ENCODE measurements around the gene IMPA2.
"Not testable (repeated sequence)": the region's sequence is repeated elsewhere in the genome, so short reads cannot be mapped to it uniquely, and the experiment has no call there.

Gene IMPA2

DNA sequence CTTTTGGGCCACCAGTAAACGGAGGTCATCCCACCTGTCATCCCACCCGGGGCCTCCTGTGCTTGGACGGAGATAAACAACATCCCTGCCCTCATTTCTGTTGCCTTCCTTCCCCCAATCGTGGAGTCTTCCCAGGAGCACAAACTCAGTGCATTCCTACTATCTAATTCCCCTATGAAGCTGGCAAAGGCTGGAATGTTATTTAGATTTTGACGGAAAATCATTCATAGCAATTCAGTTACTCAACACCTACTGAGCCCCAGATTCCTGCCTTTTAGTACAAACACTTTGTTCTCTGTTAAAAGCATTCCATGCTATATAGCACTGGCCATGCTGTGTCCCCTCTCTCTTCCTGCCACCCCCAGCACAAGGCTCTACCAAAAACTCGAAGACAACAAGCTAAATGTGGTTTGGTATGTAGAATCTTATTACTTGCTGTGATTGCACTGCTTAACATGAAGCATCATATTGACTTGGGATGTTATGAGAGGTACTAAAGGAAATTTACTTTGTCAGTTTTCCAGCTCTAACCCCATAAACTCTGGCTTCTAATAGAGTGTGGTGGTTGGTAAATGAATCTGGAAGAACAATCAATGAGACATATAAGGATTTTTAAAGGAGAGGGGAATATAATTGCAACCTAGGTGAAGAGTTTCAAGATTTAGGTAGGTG, 32.3 kb upstream of the IMPA2 start:
- Histone ChIP-seq H3K36me3 (ENCODE audit: control insufficient read depth, insufficient read depth, low read length, severe bottlenecking) (no peaks in the 10 kb centered on the region), H3K4me3 (ENCODE audit: low read length) (peak overlapping the region; percentile 3), H3K4me1 (ENCODE audit: control insufficient read depth, insufficient read depth, low read length) (peaks cover 52% of the 10 kb centered on the region), H3K9me3 (ENCODE audit: control insufficient read depth, low read length) (no peaks in the 10 kb centered on the region), H3K9ac (ENCODE audit: low read length) (peak overlapping the region; percentile 44), H3K27me3 (replicated peaks; ENCODE audit: control insufficient read depth, insufficient read depth, low read length) (no peaks in the 10 kb centered on the region)
- peak; percentile 65 for DNase-seq (ENCODE audit: low read depth)

- H3K9me3 ChIP-seq (ENCODE audit: control insufficient read depth, low read length) = no peaks in the 10 kb centered on the region
- H3K36me3 ChIP-seq (ENCODE audit: control insufficient read depth, insufficient read depth, low read length, severe bottlenecking) = no peaks in the 10 kb centered on the region
- DNase-seq (ENCODE audit: low read depth) = no peak
- H3K9ac ChIP-seq (ENCODE audit: low read length) = no peak overlapping the region
- H3K27me3 ChIP-seq (replicated peaks; ENCODE audit: control insufficient read depth, insufficient read depth, low read length) = no peaks in the 10 kb centered on the region
- peaks cover 60% of the 10 kb centered on the region for H3K4me1 ChIP-seq (ENCODE audit: control insufficient read depth, insufficient read depth, low read length)
- H3K4me3 ChIP-seq (ENCODE audit: low read length) = no peak overlapping the region
Measured at GRCh38 chr18:11950824-11951223, 30.5 kb upstream of the IMPA2 start.

GRCh38 chr18:11951390-11951851, 29.9 kb upstream of the IMPA2 start:
- H3K4me1 ChIP-seq (ENCODE audit: control insufficient read depth, insufficient read depth, low read length) = peaks cover 54% of the 10 kb centered on the region
- no peaks in the 10 kb centered on the region for H3K27me3 ChIP-seq (replicated peaks; ENCODE audit: control insufficient read depth, insufficient read depth, low read length)
- H3K9me3 ChIP-seq (ENCODE audit: control insufficient read depth, low read length) = peaks cover 2% of the 10 kb centered on the region
- no peak overlapping the region for H3K9ac ChIP-seq (ENCODE audit: low read length)
- no peaks in the 10 kb centered on the region for H3K36me3 ChIP-seq (ENCODE audit: control insufficient read depth, insufficient read depth, low read length, severe bottlenecking)
- no peak for DNase-seq (ENCODE audit: low read depth)
- H3K4me3 ChIP-seq (ENCODE audit: low read length) = no peak overlapping the region

GRCh38 chr18:11953113-11953512, 28.2 kb upstream of the IMPA2 start:
- Histone ChIP-seq H3K27me3 (replicated peaks; ENCODE audit: control insufficient read depth, insufficient read depth, low read length) (no peaks in the 10 kb centered on the region), H3K4me3 (ENCODE audit: low read length) (no peak overlapping the region), H3K9me3 (ENCODE audit: control insufficient read depth, low read length) (peaks cover 16% of the 10 kb centered on the region), H3K4me1 (ENCODE audit: control insufficient read depth, insufficient read depth, low read length) (peaks cover 38% of the 10 kb centered on the region), H3K36me3 (ENCODE audit: control insufficient read depth, insufficient read depth, low read length, severe bottlenecking) (no peaks in the 10 kb centered on the region), H3K9ac (ENCODE audit: low read length) (no peak overlapping the region)
- no peak for DNase-seq (ENCODE audit: low read depth)

DNA sequence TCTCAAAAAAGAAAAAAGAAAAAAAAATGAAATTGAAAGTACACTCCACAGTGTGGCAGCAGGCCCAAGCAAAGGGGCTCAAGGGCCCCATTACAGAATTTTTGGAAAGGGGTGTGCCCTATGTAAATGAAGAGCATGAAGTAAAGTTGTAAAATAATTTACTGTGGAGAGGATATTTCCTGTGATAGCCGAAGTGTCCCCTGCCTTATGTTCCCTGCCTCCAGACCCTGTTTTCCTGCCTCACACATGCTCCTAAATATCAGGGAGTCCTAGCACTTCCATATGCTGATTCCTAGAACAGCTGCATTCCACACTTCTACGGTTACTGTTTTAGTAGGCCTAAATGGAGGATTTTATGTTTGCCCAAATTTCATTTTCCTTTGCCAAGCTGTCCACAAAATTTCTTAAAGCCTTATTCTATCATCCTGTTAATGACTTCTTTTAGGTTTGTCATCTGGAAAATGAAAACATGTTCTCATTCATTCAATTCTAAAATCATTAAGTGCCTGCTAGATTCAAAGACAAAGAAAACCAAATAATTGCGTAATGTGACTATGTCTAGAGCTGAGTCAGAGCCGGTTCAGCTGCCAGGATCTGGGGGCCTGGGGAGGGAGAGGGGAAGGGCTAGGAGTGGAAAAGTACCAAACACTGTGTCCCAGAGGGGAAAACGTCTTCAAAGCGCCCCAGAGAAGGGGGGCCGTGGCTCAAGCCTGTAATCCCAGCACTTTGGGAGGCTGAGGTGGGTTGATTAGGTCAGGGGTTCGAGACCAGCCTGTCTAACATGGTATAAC, 25.9 kb upstream of the IMPA2 start:
- DNase-seq (ENCODE audit: low read depth) = peak; percentile 80
- peaks cover 20% of the 10 kb centered on the region for H3K4me1 ChIP-seq (ENCODE audit: control insufficient read depth, insufficient read depth, low read length)
- H3K9me3 ChIP-seq (ENCODE audit: control insufficient read depth, low read length) = peaks cover 16% of the 10 kb centered on the region
- H3K27me3 ChIP-seq (replicated peaks; ENCODE audit: control insufficient read depth, insufficient read depth, low read length) = no peaks in the 10 kb centered on the region
- H3K4me3 ChIP-seq (ENCODE audit: low read length) = peak overlapping the region; percentile 68
- no peaks in the 10 kb centered on the region for H3K36me3 ChIP-seq (ENCODE audit: control insufficient read depth, insufficient read depth, low read length, severe bottlenecking)
- H3K9ac ChIP-seq (ENCODE audit: low read length) = peak overlapping the region; percentile 84

GRCh38 chr18:11956371-11957308, 24.7 kb upstream of the IMPA2 start:
- peak overlapping the region; percentile 33 for H3K4me3 ChIP-seq (ENCODE audit: low read length)
- peaks cover 16% of the 10 kb centered on the region for H3K9me3 ChIP-seq (ENCODE audit: control insufficient read depth, low read length)
- no peak overlapping the region for H3K9ac ChIP-seq (ENCODE audit: low read length)
- no peaks in the 10 kb centered on the region for H3K36me3 ChIP-seq (ENCODE audit: control insufficient read depth, insufficient read depth, low read length, severe bottlenecking)
- peaks cover 20% of the 10 kb centered on the region for H3K4me1 ChIP-seq (ENCODE audit: control insufficient read depth, insufficient read depth, low read length)
- DNase-seq (ENCODE audit: low read depth) = no peak
- H3K27me3 ChIP-seq (replicated peaks; ENCODE audit: control insufficient read depth, insufficient read depth, low read length) = no peaks in the 10 kb centered on the region

DNA sequence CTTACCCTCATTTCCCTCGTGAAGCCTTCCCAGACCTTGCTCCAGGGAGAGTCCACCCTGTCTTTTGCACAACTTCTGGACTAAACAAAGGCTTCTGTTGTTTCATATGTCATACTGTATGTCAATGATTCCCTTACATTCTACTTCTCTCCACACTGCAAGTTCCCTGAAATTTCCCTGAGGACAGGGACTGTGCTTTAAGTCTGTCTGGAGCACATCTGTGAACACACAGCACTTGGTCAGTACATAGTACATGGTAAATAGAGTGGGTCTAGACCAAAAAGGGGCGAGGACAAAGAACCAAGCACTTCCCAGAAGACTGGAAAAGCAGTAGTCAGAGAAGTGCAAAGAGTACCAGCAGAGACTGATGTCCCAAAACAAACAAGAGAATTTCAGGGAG, 23.7 kb upstream of the IMPA2 start:
- Histone ChIP-seq H3K27me3 (replicated peaks; ENCODE audit: control insufficient read depth, insufficient read depth, low read length) (no peaks in the 10 kb centered on the region), H3K9me3 (ENCODE audit: control insufficient read depth, low read length) (peaks cover 16% of the 10 kb centered on the region), H3K4me3 (ENCODE audit: low read length) (no peak overlapping the region)

GRCh38 chr18:11959651-11960050, 21.7 kb upstream of the IMPA2 start:
- Histone ChIP-seq H3K4me1 (ENCODE audit: control insufficient read depth, insufficient read depth, low read length) (peaks cover 23% of the 10 kb centered on the region), H3K9me3 (ENCODE audit: control insufficient read depth, low read length) (peaks cover 16% of the 10 kb centered on the region)
- H3K27me3 ChIP-seq (replicated peaks; ENCODE audit: control insufficient read depth, insufficient read depth, low read length); H3K9ac ChIP-seq (ENCODE audit: low read length); DNase-seq (ENCODE audit: low read depth); H3K36me3 ChIP-seq (ENCODE audit: control insufficient read depth, insufficient read depth, low read length, severe bottlenecking); H3K4me3 ChIP-seq (ENCODE audit: low read length): not testable (repeated sequence)

More for the DNA sequence above, 23.7 kb upstream of the IMPA2 start:
- H3K4me1 ChIP-seq (ENCODE audit: control insufficient read depth, insufficient read depth, low read length) = peaks cover 18% of the 10 kb centered on the region
- no peaks in the 10 kb centered on the region for H3K36me3 ChIP-seq (ENCODE audit: control insufficient read depth, insufficient read depth, low read length, severe bottlenecking)
- DNase-seq (ENCODE audit: low read depth) = no peak
- no peak overlapping the region for H3K9ac ChIP-seq (ENCODE audit: low read length)

- Histone ChIP-seq H3K4me1 (ENCODE audit: control insufficient read depth, insufficient read depth, low read length) (peaks cover 16% of the 10 kb centered on the region), H3K9ac (ENCODE audit: low read length) (no peak overlapping the region), H3K9me3 (ENCODE audit: control insufficient read depth, low read length) (peaks cover 16% of the 10 kb centered on the region), H3K36me3 (ENCODE audit: control insufficient read depth, insufficient read depth, low read length, severe bottlenecking) (no peaks in the 10 kb centered on the region), H3K4me3 (ENCODE audit: low read length) (no peak overlapping the region), H3K27me3 (replicated peaks; ENCODE audit: control insufficient read depth, insufficient read depth, low read length) (no peaks in the 10 kb centered on the region)
- no peak for DNase-seq (ENCODE audit: low read depth)
Measured at GRCh38 chr18:11960743-11961380, 20.4 kb upstream of the IMPA2 start.

DNA sequence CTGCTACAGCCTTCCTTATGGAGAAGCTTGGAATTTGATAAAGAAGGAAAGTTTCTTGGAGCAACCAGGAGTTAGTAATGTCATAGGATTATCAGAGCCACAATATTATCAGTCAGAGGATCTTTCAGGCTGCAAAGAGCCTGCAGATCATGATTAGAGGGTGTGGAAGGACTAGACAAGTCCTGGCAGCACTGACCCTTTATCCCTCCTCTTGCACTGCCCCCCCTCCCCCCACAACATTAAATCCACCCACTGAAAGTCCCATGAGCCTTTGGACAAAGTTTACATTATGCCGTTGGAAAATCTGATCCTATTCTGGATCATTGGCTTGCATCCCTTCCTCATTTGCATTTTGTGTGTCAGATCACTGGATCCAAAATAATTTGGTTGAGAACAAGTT, 18.7 kb upstream of the IMPA2 start:
- peaks cover 2% of the 10 kb centered on the region for H3K9me3 ChIP-seq (ENCODE audit: control insufficient read depth, low read length)
- no peaks in the 10 kb centered on the region for H3K36me3 ChIP-seq (ENCODE audit: control insufficient read depth, insufficient read depth, low read length, severe bottlenecking)
- peaks cover 16% of the 10 kb centered on the region for H3K4me1 ChIP-seq (ENCODE audit: control insufficient read depth, insufficient read depth, low read length)
- no peak overlapping the region for H3K9ac ChIP-seq (ENCODE audit: low read length)
- DNase-seq (ENCODE audit: low read depth) = no peak
- no peak overlapping the region for H3K4me3 ChIP-seq (ENCODE audit: low read length)
- no peaks in the 10 kb centered on the region for H3K27me3 ChIP-seq (replicated peaks; ENCODE audit: control insufficient read depth, insufficient read depth, low read length)
